Erythroblast (primary cell): ENCODE measurements around the gene MOGAT2.

Experiments
- GATA1 ChIP-seq: IDR thresholded peaks from 2 replicates; pipeline ENCODE4 v1.6.1; 2011; ENCODE audit warnings: low read depth, mild to moderate bottlenecking, control low read depth, low read length, moderate library complexity
- POLR2A ChIP-seq: IDR thresholded peaks from 2 replicates; pipeline ENCODE4 v1.6.1; 2011; ENCODE audit warnings: mild to moderate bottlenecking, low read length

GRCh38 chr11:75778962-75779361 is 61.3 kb downstream of the MOGAT2 start:
- TF ChIP-seq POLR2A (no peak), GATA1 (no peak)
